ENCODE measurements around the gene ARL2.

- TF ChIP-seq TAF1 (IDR thresholded peaks at IDR 0.05; ENCODE audit: borderline replicate concordance, low read depth, low read length) (no peak), POLR2AphosphoS5 (IDR thresholded peaks at IDR 0.05; ENCODE audit: low read depth, low read length) (no peak)
Measured at GRCh38 chr11:65045728-65046127, 31.8 kb downstream of the ARL2 start.

All from GM12892 (cell line).